Choroid plexus epithelial cell (primary cell): ENCODE measurements around the gene ZNF383.
"Not testable (repeated sequence)": the region's sequence is repeated elsewhere in the genome, so short reads cannot be mapped to it uniquely, and the experiment has no call there.

Source experiments
- DNase-seq: peaks from one replicate; pipeline ENCODE4 v3.0.0-alpha.2; 2010; ENCODE audit warnings: low read depth
- H3K4me3 ChIP-seq: 2 replicates; pipeline ENCODE4 v1.5.1; 2011; ENCODE audit warnings: low read depth, mild to moderate bottlenecking, control low read depth, low read length, moderate library complexity

The ZNF383 gene

DNA sequence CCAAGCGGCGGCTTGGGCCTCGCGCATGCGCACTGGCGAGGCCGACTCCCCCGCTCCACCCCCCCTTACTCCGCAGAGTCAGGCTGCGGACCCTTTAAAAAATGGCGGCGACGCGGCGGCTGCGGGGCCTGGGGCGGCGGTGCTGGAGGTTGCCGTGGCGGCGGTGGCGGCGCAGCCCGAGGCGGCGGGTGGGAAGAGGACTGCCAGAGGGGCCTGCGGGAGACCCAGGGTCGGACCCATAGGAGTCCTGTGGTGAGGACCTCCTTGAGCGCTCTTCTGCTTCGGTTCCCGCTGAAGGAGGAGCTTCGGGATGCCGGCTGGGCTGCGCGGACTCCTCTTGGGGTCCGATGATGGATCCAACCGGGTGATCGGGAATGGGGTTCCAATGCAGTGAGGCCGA, 71.2 kb downstream of the ZNF383 start:
- not testable (repeated sequence) for DNase-seq, H3K4me3 ChIP-seq

DNA sequence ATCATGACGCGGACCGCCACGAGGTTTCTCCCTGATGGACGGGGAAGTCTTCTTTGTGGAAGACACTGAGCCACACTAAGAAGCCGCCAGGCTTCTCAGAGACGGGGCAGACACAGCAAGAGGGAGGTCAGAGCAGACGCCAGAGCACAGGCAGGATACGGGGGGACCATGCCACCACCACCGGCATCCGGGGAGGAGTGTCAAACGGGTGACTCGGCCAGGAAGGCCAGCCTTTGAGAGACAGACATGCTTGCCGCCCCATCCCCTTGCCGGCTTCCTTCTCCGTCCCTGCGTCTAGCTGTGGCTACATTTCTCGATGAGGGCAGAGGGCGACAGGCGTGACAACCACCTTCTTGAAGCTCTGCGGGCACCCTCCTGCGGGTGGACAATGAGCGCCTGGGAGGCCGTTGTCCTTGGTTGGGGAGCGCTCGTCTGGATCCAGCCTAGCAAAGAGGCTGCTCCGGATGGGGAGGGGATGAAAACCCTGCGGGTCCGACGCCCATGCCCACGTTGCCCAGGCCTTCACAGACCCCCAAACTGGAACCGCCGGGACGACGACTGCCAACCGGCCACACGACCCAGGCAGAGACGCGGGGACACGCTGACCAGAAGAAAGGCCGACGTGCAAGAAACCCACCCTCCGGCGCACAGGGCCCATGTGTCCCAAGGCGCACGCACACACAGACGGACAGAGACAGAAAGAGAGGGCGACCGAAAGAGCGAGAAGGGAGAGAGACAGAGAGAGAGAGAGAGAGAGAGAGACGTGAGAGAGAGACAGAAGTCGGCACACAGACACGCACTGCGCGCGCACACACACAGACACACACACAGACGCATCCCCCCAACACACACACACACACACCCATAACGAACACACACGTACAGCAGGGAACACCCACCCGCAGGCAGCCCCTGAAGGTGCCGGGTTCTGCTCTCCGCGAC, 75.3 kb downstream of the ZNF383 start:
- DNase-seq, H3K4me3 ChIP-seq: not testable (repeated sequence)

DNA sequence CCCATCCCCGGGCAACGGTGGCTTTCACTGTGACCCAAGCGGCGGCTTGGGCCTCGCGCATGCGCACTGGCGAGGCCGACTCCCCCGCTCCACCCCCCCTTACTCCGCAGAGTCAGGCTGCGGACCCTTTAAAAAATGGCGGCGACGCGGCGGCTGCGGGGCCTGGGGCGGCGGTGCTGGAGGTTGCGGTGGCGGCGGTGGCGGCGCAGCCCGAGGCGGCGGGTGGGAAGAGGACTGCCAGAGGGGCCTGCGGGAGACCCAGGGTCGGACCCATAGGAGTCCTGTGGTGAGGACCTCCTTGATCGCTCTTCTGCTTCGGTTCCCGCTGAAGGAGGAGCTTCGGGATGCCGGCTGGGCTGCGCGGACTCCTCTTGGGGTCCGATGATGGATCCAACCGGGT, 76.2 kb downstream of the ZNF383 start:
- not testable (repeated sequence) for DNase-seq, H3K4me3 ChIP-seq
